GM19397 (cell line): ENCODE results near the gene THTPA.

Source experiments
- ATAC-seq: cut with Tn5 transposase; IDR thresholded peaks from one replicate; pipeline ENCODE4 v1.9.1; 2021; ENCODE audit warnings: mild to moderate bottlenecking, moderate library complexity; ENCODE audit not compliant: unreplicated experiment

Gene THTPA

GRCh38 chr14:23566112-23566777 is 10.2 kb downstream of the THTPA start:
- no peak for ATAC-seq

GRCh38 chr14:23566778-23567185 is 10.7 kb downstream of the THTPA start:
- peak; percentile 5 for ATAC-seq

GRCh38 chr14:23567186-23568020 is 11.3 kb downstream of the THTPA start, which contains the start of gene AP1G2:
AP1G2 (minus strand) TSS chr14:23567791; CDS start chr14:23567314, 477 bp downstream.
- peak; percentile 89 for ATAC-seq

GRCh38 chr14:23568021-23568599 is 12.0 kb downstream of the THTPA start:
- ATAC-seq = no peak

GRCh38 chr14:23568600-23569331 is 12.7 kb downstream of the THTPA start:
- ATAC-seq = no peak

- ATAC-seq = no peak
Measured at GRCh38 chr14:23569443-23570151, 13.5 kb downstream of the THTPA start.

GRCh38 chr14:23570806-23571483 is 14.9 kb downstream of the THTPA start:
- ATAC-seq = no peak

- no peak for ATAC-seq
Measured at GRCh38 chr14:23571701-23572523, 15.8 kb downstream of the THTPA start.

- ATAC-seq = no peak
Measured at GRCh38 chr14:23572524-23572828, 16.4 kb downstream of the THTPA start.

GRCh38 chr14:23572836-23573235 is 16.8 kb downstream of the THTPA start:
- no peak for ATAC-seq

- no peak for ATAC-seq
Measured at GRCh38 chr14:23573384-23574015, 17.4 kb downstream of the THTPA start.

GRCh38 chr14:23577004-23577681 is 21.1 kb downstream of the THTPA start:
- no peak for ATAC-seq

GRCh38 chr14:23577710-23578392 is 21.8 kb downstream of the THTPA start:
- no peak for ATAC-seq

- no peak for ATAC-seq
Measured at GRCh38 chr14:23578560-23579310, 22.7 kb downstream of the THTPA start, which contains the start of gene JPH4. JPH4 (minus strand) TSS chr14:23578790; CDS start chr14:23577453, 1,337 bp downstream.

GRCh38 chr14:23579311-23579630 is 23.2 kb downstream of the THTPA start:
- ATAC-seq = no peak

GRCh38 chr14:23579739-23580138 is 23.7 kb downstream of the THTPA start:
- no peak for ATAC-seq
